Posterior cingulate gyrus (tissue), 11 donors: Measurements from ENCODE around the gene TMOD2.
A peak's percentile ranks its signal among the peaks of the same experiment; 100 is the strongest.
"Not testable (repeated sequence)": the region's sequence is repeated elsewhere in the genome, so short reads cannot be mapped to it uniquely, and the experiment has no call there.

ENCODE experiments used
- DNase-seq, 10 donors: peaks; one replicate each; pipeline versions ENCODE4 v3.0.0 to v3.0.0-alpha.2; 2020 to 2021; ENCODE audit warnings: mixed read lengths in 3 of 10
- intact Hi-C: fragments of 100-400 bp; cut with DNase I; formaldehyde crosslinking; loops from one replicate; pipeline ENCODE4 v1.15.1; 2023

Gene TMOD2

GRCh38 chr15:51766341-51766740 is 14.9 kb downstream of the TMOD2 start:
- DNase-seq: no peak
- intact Hi-C loops: no loop called here

GRCh38 chr15:51768018-51768417 is 16.6 kb downstream of the TMOD2 start:
- DNase-seq: no peak

DNA sequence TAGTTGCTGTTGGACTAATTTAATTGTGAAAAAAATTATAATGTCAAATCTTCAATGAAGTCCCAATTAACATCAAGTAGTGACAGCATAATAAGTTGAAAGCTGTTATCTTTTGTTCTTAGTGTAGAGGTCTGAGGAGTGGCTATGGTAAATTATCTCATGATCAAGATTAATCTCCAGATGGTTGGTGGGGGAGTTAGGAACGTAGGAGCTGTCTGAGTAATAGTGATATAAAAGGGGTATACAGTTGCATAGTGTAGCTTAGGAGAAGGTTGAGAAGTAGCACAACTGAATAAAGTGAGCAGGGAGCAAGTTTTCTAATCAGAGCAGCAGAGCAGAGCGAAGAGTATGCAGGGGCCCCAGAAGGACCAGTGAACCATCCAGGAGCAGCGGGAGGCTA is 19.5 kb downstream of the TMOD2 start:
- intact Hi-C loops: no loop called here
- peak in 1 of 10 donors; percentile 14 for DNase-seq

More at GRCh38 chr15:51768018-51768417, 16.6 kb downstream of the TMOD2 start:
- intact Hi-C loops: no loop called here

GRCh38 chr15:51771773-51772172 is 20.4 kb downstream of the TMOD2 start:
- intact Hi-C loops: no loop called here
- peak in 1 of 10 donors; percentile 11 for DNase-seq

GRCh38 chr15:51774916-51775315 is 23.5 kb downstream of the TMOD2 start:
- intact Hi-C loops: loop anchor here (5.0 kb wide), 1 partner anchor 38 kb away; the partner anchor contains the start of gene LYSMD2

DNA sequence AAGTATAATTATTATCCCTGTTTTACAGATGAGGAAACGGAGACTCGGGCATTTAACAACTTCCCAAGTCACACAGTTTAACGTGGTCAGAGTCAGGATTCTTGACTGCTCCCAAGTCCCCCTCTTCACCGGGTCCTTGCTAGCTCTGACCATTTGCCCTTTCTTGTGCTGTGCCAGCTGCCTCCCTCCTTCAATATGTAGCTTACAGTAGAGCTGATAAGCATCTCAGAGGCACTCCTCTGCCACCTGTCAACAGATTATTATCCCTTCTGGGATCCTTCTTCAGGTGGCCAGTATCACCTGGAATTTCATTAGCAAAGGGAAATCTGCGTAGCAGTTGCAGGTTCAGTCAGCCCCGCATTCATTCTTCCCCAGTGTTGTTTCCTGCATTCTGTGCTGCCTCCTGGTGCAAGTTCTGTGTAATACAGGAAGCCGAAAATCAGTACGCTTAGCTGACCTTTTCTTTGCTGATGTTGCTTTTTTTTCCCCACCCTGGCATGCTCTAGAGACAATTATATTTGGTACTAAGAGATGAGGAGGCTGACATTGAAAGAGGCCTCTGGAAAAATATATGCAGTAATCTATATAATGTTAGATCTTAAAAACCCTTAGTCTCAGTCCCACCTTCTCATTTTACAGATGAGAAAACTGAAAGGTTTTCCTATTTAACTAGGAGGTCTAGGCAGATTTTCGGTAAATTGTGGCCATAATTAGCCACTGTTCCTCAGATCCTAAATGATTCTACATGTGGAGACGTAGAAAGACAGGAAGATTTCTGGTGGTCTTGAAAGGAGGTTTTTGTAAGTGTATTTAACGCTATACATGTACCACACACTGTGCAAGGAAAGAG is 24.8 kb downstream of the TMOD2 start:
- intact Hi-C loops: loop anchor here (2.0 to 5.0 kb wide), 2 partner anchors 25 to 39 kb away; partner anchors contain the start of genes LYSMD2 and TMOD2

More at GRCh38 chr15:51774916-51775315, 23.5 kb downstream of the TMOD2 start:
- peak in 1 of 10 donors; percentile 17 for DNase-seq

DNA sequence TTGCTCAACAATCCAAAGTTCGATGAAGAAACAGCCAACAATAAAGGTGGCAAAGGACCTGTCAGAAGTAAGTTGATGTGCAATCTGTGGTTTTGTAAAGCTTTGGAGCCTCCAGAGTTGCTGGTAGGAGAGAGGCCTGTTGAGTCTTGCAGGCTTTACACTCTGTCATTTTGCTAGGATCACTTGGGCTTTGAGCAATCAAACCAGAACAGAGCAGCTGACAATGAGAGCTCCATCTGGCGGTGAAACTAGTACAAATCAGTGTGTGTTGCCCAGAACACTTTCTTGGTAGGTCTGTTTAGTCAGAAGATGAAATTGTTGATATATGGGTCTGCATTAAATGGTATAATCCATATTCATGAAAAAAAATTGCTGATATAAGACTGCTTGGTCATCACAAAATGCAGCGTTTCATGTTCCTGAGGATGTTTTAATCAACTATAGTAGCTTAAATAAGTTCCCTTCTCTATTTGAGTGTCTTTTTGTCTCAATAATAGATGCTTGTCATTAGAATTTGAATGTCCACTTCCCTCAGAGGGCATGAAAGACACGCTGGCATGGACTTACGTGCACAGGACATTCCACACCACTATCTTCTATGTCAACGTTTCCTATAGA is 25.7 kb downstream of the TMOD2 start:
- DNase-seq: peak in 7 of 10 donors; percentile 31 to 87 (median 67)
- intact Hi-C loops: loop anchor here (1.0 to 5.0 kb wide), 3 partner anchors 26 to 127 kb away; partner anchors contain the start of genes LYSMD2 and TMOD2

More for the DNA sequence above, 24.8 kb downstream of the TMOD2 start:
- peak in 6 of 10 donors; percentile 44 to 87 (median 54) for DNase-seq

- intact Hi-C loops: no loop called here
- DNase-seq: no peak
These were observed 29.2 kb downstream of the TMOD2 start for GRCh38 chr15:51780636-51781035.

- intact Hi-C loops: no loop called here
- no peak for DNase-seq
These were observed 30.1 kb downstream of the TMOD2 start for GRCh38 chr15:51781506-51781905.

DNA sequence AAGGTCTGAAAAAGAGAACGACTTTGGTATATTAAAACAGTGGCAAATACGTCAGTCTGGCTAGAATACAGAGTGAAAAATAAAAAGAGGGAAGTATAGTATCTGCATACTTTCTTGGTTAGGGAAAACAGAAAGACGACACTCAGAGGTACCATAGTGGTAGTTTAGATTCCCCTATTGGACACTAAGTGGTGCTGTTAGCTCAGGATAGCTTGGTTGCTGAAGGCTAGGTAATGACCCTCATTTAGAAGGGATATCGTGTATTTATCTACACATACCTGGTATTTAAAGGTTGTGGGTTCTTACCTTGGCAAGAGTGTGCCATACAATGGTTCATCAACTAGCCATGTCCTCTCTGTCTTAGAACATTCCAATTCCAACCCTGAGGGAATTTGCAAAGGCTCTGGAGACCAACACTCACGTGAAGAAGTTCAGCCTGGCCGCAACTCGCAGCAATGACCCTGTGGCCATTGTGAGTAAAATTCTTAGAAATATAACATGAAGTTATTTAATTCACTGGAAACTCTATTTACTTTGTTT is 31.0 kb downstream of the TMOD2 start:
- DNase-seq: no peak
- intact Hi-C loops: no loop called here

GRCh38 chr15:51783967-51784366 is 32.6 kb downstream of the TMOD2 start:
- no peak for DNase-seq
- intact Hi-C loops: no loop called here

DNA sequence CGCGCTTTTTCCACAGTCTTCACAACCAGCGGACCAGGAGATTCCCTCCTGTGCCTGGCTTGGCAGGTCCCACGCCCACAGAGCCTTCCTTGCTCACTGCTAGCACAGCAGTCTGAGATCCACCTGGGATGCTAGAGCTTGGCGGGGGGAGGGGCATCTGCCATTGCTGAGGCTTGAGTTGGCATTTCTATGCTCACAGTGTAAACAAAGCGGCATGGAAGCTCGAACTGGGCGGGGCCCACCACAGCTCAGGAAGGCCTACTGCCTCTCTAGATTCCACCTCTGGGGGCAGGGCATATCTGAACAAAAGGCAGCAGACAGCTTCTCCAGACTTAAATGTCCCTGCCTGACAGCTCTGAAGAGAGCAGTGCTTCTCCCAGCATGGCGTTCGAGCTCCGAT is 35.7 kb downstream of the TMOD2 start:
- intact Hi-C loops: not testable (repeated sequence)
- peak in 1 of 10 donors; percentile 73 for DNase-seq

GRCh38 chr15:51792474-51792873 is 41.1 kb downstream of the TMOD2 start:
- intact Hi-C loops: not testable (repeated sequence)

DNA sequence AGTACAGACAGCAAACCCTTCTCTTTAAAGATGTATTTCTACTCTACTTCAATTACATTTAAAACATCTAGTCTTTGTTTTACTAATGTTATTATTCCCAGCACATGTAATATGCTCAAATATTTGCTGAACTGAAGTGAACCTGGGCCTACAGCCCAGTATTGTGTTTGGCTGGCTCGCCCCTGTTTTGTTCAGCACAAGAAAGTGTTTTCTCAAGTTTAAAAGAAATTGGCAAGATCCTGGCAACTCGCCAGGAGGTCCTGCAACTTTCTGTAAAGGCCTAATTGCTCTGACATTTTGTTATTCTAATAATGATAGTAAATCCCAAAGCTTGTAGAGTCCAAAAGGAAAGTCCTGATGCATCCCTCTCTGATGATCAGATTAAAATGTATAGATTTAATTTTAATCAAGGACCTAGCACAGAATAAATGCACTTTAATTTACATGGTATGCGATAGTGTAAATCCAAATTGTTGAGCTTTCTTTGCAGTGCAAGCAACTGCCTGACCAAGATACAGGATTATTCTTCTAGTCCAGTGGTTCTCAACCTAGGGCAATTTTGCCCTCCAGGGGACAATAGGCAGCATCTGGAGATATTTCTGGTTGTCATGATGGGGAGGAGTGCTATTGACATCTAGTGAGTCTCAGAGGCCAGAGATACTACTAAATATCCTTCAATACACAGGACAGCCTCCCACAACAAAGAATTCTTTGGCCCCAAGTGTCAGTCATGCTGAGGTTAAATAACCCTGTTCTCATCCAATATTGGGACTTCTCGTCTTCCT is 42.3 kb downstream of the TMOD2 start:
- peak in 5 of 10 donors; percentile 27 to 84 (median 29) for DNase-seq

More at GRCh38 chr15:51792474-51792873, 41.1 kb downstream of the TMOD2 start:
- not testable (repeated sequence) for DNase-seq

DNA sequence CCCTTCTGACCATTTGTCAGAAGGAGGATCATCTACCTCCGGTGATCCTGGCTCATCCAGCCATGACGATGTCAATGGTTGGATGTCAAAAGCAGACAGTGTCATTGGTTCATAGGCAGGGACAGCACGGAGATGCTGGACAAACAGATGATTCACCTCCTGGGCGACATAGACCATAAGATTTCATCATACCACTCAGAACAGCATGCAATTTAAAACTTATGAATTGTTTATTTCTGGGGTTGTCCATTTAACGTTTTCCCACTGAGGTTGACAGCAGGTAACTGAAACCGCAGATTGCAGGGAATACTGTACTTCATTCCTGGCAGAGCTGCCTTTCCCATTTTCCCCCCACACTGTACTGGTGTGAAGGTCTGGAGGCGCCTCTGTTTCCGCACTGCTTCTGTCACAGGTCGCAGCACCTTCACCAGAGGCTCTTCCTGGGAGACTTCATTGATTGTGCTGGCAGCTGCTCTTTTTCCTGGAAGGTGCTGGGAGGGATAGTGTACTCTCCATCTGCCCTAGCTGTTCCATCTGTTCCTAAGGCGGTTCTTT is 45.5 kb downstream of the TMOD2 start:
- no peak for DNase-seq
- intact Hi-C loops: no loop called here

More for the DNA sequence above, 42.3 kb downstream of the TMOD2 start:
- intact Hi-C loops: no loop called here

DNA sequence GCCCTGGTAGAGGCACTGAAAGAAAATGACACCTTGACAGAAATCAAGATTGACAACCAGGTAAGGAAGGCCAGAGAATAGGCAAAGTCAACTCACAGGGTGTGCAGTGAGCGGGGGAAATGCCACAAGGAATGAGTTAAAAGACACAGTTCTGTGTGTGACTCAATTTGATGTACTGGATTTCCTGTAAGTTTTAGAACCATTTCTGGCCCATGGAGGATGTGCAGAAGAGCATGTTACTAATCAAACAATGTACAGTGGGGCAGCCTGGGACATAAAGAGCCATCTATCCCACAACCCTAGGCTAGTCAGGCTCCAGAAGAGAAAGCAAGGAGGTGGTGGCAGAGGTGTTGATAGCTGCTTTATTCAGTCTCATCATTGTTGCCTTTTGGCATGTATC is 46.9 kb downstream of the TMOD2 start:
- intact Hi-C loops: no loop called here

DNA sequence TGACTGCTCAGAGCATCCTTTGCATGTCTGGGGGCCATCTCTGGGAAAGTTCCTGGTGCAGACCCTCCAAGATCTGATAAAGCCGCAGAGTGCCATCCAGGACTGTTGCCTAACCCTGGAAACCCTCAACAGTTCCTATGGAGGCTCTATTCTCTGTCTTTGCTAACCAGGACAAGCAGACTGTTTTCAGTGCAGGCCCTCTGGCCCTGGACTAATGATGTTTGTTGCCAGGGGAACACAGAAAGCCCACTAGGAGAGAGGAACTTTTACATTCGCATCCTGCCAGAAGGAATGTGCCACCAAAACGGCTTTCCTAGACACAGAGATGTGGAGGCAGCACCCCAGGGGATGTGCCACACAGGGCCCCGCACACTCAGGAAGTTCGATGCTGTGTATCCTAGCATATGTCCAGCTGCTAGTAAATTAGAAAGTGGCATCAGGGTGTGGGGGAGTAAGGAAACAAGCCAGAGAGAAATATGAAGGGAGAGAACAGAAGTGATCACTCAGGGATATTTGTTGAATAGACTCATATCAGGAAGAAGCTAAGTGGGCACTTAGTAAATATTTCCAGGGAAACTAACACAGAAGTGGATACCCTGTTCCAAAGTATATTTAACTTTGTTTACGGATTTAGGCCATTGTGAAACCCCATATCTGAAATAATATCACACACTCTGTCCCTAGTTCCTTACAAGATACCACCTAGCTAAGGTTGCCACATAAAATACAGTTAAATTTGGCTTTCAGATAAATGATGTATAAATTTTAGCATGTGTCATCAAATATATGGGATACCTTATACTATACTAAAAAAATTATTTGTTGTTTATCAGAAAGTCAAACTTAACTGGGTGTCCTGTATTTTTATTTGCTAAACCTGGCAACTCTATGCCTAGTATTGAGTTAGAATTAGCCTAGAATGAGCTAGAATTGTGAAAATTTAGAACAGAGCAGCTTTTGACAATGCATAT is 48.2 kb downstream of the TMOD2 start:
- intact Hi-C loops: no loop called here
- DNase-seq: no peak

More for the DNA sequence above, 46.9 kb downstream of the TMOD2 start:
- DNase-seq: no peak

DNA sequence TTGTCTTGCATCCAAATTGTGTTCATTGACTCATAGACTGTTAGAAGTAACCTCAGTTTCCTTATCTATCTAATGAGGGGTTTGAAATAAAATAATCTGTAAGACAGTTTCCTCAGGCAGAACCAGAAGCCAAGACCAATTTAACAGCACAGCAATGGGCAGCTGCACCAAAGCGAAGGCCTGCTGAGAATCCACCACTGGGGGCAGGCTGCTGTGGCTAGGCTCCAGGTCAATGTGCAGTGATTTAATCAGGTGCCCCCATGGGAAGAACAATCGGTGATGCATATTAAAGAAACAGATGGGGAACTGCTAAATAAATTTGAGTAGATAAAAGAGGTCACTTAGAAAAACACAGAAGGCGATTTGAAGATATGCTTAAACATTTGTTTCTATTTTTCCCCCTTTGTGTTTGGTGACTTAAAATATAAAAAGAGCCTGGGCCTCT is 50.0 kb downstream of the TMOD2 start:
- intact Hi-C loops: no loop called here
- DNase-seq: peak in 8 of 10 donors; percentile 17 to 80 (median 38)

GRCh38 chr15:51802593-51802992 is 51.2 kb downstream of the TMOD2 start:
- intact Hi-C loops: no loop called here

More at GRCh38 chr15:51802593-51802992, 51.2 kb downstream of the TMOD2 start:
- no peak for DNase-seq
